HG03354 (cell line): Measurements from ENCODE around the gene CARHSP1.
"Not testable (repeated sequence)": the region's sequence is repeated elsewhere in the genome, so short reads cannot be mapped to it uniquely, and the experiment has no call there.

Experiments
- ATAC-seq: cut with Tn5 transposase; IDR thresholded peaks from one replicate; pipeline ENCODE4 v1.9.1; 2021; ENCODE audit warnings: mild to moderate bottlenecking; ENCODE audit not compliant: unreplicated experiment, poor library complexity, severe bottlenecking

The CARHSP1 gene

DNA sequence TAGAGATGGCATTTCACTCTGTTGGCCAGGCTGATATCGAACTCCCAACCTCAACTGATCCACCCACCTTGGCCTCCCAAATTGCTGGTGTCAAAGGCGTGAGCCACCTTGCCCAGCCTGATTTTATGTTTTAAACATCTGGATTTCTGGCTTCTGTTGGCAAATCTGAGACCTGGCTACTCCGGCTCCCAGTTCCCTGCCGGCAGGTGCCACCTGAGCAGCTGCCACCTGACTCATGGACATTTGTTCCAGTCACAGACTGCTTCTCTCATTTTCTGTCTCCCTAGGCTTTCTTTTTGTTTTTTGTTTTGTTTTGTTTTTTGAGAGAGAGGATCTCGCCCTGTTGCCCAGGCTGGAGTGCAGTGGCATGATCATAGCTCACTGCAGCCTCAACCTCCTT is 61.6 kb downstream of the CARHSP1 start:
- ATAC-seq = no peak

GRCh38 chr16:8806272-8806983 is 62.4 kb downstream of the CARHSP1 start:
- no peak for ATAC-seq

- ATAC-seq = no peak
These were observed 64.5 kb downstream of the CARHSP1 start for GRCh38 chr16:8804313-8804712.

DNA sequence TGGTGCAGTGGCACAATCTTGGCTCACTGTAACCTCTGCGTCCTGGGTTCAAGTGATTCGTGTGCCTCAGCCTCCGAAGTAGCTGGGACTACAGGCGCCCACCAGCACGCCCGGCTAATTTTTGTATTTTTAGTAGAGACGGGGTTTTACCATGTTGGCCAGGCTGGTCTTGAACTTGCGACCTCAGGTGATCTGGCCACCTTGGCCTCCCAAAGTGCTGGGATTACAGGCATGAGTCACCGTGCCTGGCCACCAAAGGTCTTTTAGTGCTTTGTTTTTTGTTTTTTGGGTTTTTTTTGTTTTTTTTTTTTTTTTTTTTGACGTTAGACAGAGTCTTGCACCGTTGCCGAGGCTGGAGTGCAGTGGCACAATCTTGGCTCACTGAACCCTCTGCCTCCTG is 65.1 kb downstream of the CARHSP1 start:
- not testable (repeated sequence) for ATAC-seq
